Smooth muscle cell of trachea (primary cell): Measurements from ENCODE around the gene TMEM213. TPM values are rescaled to one million over a fixed set of nuclear protein-coding genes. Genes with fewer than 3 reads are reported as not detected.

Experiments
- total RNA-seq: library from RNA; depleted of rRNA; stranded (reverse); fragments of >200 nt; gene quantifications from 2 replicates; pipeline ENCODE4 v1.2.1, GENCODE V29; 2014

TMEM213 gene
- not detected in 2 replicates for total RNA-seq

GRCh38 chr7:138797715-138798320, at the start of gene TMEM213, which contains the start of gene ATP6V0A4:
Gene TMEM213 (plus strand): TSS chr7:138797994. CDS start chr7:138798105, 111 bp downstream.
Gene ATP6V0A4 (minus strand): TSS chr7:138798196. CDS start chr7:138771247, 26,949 bp downstream.

Other genes starting within 250 kb of the TMEM213 start
- gene SVOPL, start 96.6 kb upstream of the TMEM213 start, total RNA-seq, result not detected in 2 replicates
- not detected in 2 replicates for gene ATP6V0A4, start 202 bp downstream of the TMEM213 start, total RNA-seq
- 0.44 and 0.99 TPM in 2 replicates for gene KIAA1549, start 183.4 kb downstream of the TMEM213 start, total RNA-seq
- 7.1 and 11.7 TPM in 2 replicates for gene ZC3HAV1L, start 238.0 kb downstream of the TMEM213 start, total RNA-seq